Measurements from ENCODE around the gene TSPAN3.

DNA sequence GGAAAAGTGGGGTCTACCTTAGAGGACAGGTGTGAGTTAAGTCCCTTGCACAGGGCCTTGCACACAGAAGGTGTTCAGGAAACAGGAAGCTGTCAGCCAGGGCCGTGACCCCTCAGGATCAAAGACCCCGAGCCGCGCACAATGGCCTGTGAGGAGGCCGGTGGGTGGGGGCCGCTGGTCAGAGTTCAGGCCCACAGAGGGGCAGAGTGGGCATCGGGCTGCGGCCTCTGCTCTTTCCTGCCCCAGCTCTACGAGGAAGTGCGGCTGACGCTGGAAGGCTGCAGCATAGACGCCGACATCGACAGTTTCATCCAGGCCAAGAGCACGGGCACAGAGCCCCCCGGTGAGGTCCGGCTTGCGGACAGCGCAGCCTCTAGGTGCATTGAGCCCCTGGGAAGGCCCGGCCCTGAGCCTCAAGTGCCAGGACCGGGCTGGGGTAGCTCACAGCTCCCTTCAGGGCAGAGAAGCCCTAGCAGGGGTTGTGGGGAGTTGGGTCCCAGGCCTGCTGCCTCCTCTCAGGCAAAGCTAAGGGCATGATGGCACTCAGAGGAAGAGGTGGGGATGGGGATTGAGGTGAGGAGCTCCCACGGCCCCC lies 38.8 kb downstream of the TSPAN3 start:
- no peak for TF ChIP-seq POLR2A (IDR thresholded peaks at IDR 0.05)
- TF ChIP-seq, protein P1, sequence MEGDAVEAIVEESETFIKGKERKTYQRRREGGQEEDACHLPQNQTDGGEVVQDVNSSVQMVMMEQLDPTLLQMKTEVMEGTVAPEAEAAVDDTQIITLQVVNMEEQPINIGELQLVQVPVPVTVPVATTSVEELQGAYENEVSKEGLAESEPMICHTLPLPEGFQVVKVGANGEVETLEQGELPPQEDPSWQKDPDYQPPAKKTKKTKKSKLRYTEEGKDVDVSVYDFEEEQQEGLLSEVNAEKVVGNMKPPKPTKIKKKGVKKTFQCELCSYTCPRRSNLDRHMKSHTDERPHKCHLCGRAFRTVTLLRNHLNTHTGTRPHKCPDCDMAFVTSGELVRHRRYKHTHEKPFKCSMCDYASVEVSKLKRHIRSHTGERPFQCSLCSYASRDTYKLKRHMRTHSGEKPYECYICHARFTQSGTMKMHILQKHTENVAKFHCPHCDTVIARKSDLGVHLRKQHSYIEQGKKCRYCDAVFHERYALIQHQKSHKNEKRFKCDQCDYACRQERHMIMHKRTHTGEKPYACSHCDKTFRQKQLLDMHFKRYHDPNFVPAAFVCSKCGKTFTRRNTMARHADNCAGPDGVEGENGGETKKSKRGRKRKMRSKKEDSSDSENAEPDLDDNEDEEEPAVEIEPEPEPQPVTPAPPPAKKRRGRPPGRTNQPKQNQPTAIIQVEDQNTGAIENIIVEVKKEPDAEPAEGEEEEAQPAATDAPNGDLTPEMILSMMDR (IDR thresholded peaks at IDR 0.05), result no peak
